Measurements from ENCODE around the gene NTRK3. TPM values are rescaled to one million over a fixed set of nuclear protein-coding genes. Genes with fewer than 3 reads are reported as not detected.

NTRK3 gene
- total and polyA plus RNA-seq, 2 of the 13 experiments (the other 11 are each of a cell fraction or from before 2014, with no cell fraction given) = not detected

DNA sequence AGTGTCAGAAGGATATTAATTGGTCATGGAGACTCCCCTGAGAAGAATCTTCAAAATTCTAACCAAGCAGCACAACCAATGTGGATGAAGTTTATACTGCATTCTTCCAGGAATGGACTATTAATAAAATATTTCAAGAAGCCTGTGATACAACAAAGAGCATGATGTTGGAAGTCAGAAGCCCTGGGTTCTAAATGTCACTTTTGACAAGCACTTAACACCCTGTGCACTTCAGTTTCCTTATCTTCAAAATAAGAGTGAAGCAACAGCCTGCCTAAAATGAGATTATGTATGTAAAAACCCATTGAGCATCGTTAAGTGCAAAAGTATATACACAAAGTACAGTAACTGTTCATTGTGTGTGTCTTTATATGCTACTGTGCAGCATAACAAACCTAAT lies 369.4 kb downstream of the NTRK3 start:
- Histone ChIP-seq H3K36me3 (replicated peaks in 1 of 2; ENCODE audit: control insufficient read depth in 1 of 2, insufficient read depth in 2 of 2, low read length in 2 of 2) (no peaks in the 10 kb centered on the region), H4K20me1 (ENCODE audit: insufficient read depth, low read length) (no peaks in the 10 kb centered on the region), H3K79me2 (ENCODE audit: insufficient read depth, low read length) (no peaks in the 10 kb centered on the region), H2AFZ (ENCODE audit: low read length) (no peak overlapping the region), H3K27me3 (ENCODE audit: control insufficient read depth in 1 of 2, insufficient read depth in 2 of 2, low read length in 2 of 2) (no peaks in the 10 kb centered on the region), H3K4me2 (ENCODE audit: low read depth, low read length) (no peak overlapping the region), H3K4me3 (replicated peaks in 1 of 3; ENCODE audit: insufficient read depth in 1 of 3, low read depth in 2 of 3, low read length in 3 of 3) (no peak overlapping the region), H3K27ac (ENCODE audit: extremely low read length, insufficient read depth, low read length) (no peak overlapping the region), H3K9ac (ENCODE audit: insufficient read depth, low read depth, low read length) (no peak overlapping the region), H3K4me1 (ENCODE audit: insufficient read depth, low read length) (no peaks in the 10 kb centered on the region), H3K9me3 (ENCODE audit: low read length) (peaks cover 55% of the 10 kb centered on the region)
- DNase-seq (ENCODE audit: low spot score) = no peak
- ChIA-PET POLR2A (no interaction called here), CTCF (ENCODE audit: low intra/inter-chr PET ratio, low total read pairs) (no interaction called here)
- intact Hi-C loops (cut with micrococcal nuclease; ENCODE audit: unreplicated experiment) = no loop called here
- in situ Hi-C loops (cut with HindIII; ENCODE audit: extremely low pct_ligation_motif_present, low pct_unique_long_range_greater_than_20kb) = no loop called here
- no TSS peak for BruUV-seq (replicated peaks)
- WGBS (ENCODE audit: low lambda C conversion rate) = 0% methylated on average over 1 of the region's 1 CpG
- no peak for ATAC-seq
- no peak for FAIRE-seq
- TF ChIP-seq, protein P1, sequence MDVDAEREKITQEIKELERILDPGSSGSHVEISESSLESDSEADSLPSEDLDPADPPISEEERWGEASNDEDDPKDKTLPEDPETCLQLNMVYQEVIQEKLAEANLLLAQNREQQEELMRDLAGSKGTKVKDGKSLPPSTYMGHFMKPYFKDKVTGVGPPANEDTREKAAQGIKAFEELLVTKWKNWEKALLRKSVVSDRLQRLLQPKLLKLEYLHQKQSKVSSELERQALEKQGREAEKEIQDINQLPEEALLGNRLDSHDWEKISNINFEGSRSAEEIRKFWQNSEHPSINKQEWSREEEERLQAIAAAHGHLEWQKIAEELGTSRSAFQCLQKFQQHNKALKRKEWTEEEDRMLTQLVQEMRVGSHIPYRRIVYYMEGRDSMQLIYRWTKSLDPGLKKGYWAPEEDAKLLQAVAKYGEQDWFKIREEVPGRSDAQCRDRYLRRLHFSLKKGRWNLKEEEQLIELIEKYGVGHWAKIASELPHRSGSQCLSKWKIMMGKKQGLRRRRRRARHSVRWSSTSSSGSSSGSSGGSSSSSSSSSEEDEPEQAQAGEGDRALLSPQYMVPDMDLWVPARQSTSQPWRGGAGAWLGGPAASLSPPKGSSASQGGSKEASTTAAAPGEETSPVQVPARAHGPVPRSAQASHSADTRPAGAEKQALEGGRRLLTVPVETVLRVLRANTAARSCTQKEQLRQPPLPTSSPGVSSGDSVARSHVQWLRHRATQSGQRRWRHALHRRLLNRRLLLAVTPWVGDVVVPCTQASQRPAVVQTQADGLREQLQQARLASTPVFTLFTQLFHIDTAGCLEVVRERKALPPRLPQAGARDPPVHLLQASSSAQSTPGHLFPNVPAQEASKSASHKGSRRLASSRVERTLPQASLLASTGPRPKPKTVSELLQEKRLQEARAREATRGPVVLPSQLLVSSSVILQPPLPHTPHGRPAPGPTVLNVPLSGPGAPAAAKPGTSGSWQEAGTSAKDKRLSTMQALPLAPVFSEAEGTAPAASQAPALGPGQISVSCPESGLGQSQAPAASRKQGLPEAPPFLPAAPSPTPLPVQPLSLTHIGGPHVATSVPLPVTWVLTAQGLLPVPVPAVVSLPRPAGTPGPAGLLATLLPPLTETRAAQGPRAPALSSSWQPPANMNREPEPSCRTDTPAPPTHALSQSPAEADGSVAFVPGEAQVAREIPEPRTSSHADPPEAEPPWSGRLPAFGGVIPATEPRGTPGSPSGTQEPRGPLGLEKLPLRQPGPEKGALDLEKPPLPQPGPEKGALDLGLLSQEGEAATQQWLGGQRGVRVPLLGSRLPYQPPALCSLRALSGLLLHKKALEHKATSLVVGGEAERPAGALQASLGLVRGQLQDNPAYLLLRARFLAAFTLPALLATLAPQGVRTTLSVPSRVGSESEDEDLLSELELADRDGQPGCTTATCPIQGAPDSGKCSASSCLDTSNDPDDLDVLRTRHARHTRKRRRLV (CRISPR knock-in tag; IDR thresholded peaks at IDR 0.05) = no peak
- TF ChIP-seq, protein P2, sequence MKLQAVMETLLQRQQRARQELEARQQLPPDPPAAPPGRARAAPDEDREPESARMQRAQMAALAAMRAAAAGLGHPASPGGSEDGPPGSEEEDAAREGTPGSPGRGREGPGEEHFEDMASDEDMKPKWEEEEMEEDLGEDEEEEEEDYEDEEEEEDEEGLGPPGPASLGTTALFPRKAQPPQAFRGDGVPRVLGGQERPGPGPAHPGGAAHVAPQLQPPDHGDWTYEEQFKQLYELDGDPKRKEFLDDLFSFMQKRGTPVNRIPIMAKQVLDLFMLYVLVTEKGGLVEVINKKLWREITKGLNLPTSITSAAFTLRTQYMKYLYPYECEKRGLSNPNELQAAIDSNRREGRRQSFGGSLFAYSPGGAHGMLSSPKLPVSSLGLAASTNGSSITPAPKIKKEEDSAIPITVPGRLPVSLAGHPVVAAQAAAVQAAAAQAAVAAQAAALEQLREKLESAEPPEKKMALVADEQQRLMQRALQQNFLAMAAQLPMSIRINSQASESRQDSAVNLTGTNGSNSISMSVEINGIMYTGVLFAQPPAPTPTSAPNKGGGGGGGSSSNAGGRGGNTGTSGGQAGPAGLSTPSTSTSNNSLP (IDR thresholded peaks at IDR 0.05; ENCODE audit: low read depth, low read length) = no peak
- TF ChIP-seq JARID2 (CRISPR knock-in tag; IDR thresholded peaks at IDR 0.05; ENCODE audit: insufficient replicate concordance) = no peak
- TF ChIP-seq, protein P3, sequence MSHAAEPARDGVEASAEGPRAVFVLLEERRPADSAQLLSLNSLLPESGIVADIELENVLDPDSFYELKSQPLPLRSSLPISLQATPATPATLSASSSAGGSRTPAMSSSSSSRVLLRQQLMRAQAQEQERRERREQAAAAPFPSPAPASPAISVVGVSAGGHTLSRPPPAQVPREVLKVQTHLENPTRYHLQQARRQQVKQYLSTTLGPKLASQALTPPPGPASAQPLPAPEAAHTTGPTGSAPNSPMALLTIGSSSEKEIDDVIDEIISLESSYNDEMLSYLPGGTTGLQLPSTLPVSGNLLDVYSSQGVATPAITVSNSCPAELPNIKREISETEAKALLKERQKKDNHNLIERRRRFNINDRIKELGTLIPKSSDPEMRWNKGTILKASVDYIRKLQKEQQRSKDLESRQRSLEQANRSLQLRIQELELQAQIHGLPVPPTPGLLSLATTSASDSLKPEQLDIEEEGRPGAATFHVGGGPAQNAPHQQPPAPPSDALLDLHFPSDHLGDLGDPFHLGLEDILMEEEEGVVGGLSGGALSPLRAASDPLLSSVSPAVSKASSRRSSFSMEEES (CRISPR knock-in tag; IDR thresholded peaks at IDR 0.05) = no peak
- TF ChIP-seq, protein P4, sequence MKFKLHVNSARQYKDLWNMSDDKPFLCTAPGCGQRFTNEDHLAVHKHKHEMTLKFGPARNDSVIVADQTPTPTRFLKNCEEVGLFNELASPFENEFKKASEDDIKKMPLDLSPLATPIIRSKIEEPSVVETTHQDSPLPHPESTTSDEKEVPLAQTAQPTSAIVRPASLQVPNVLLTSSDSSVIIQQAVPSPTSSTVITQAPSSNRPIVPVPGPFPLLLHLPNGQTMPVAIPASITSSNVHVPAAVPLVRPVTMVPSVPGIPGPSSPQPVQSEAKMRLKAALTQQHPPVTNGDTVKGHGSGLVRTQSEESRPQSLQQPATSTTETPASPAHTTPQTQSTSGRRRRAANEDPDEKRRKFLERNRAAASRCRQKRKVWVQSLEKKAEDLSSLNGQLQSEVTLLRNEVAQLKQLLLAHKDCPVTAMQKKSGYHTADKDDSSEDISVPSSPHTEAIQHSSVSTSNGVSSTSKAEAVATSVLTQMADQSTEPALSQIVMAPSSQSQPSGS (CRISPR knock-in tag; IDR thresholded peaks at IDR 0.05) = no peak
- TF ChIP-seq, protein P5, sequence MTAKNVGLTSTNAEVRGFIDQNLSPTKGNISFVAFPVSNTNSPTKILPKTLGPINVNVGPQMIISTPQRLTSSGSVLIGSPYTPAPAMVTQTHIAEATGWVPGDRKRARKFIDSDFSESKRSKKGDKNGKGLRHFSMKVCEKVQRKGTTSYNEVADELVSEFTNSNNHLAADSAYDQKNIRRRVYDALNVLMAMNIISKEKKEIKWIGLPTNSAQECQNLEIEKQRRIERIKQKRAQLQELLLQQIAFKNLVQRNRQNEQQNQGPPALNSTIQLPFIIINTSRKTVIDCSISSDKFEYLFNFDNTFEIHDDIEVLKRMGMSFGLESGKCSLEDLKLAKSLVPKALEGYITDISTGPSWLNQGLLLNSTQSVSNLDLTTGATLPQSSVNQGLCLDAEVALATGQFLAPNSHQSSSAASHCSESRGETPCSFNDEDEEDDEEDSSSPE (CRISPR knock-in tag; IDR thresholded peaks at IDR 0.05) = no peak
